HFFc6 (cell line): ENCODE measurements around the gene PLEKHA6. TPM values are rescaled to one million over a fixed set of nuclear protein-coding genes. Genes with fewer than 3 reads are reported as not detected.

ENCODE experiments used
- DNase-seq: peaks from one replicate; pipeline ENCODE4 v3.0.0-alpha.2; 2018
- H3K27ac Mint-ChIP-seq: 2 replicates; pipeline ENCODE4 v1.8.0; 2020; ENCODE audit warnings: mild to moderate bottlenecking, mixed read lengths
- H3K27me3 Mint-ChIP-seq: 2 replicates; pipeline ENCODE4 v1.8.0; 2021; ENCODE audit warnings: mild to moderate bottlenecking, moderate library complexity, mixed read lengths; ENCODE audit not compliant: insufficient read depth
- H3K36me3 Mint-ChIP-seq: 2 replicates; pipeline ENCODE4 v1.8.0; 2021; ENCODE audit warnings: low read depth, mixed read lengths
- H3K4me1 Mint-ChIP-seq: 2 replicates; pipeline ENCODE4 v1.8.0; 2020; ENCODE audit warnings: low read depth, mixed read lengths
- H3K4me3 Mint-ChIP-seq: 2 replicates; pipeline ENCODE4 v1.8.0; 2020; ENCODE audit warnings: mild to moderate bottlenecking, moderate library complexity, mixed read lengths
- H3K9me3 Mint-ChIP-seq: 2 replicates; pipeline ENCODE4 v1.8.0; 2020; ENCODE audit warnings: mild to moderate bottlenecking, mixed read lengths
- total RNA-seq, 6 experiments: library from RNA; stranded (reverse); fragmentation: NEBNext Ultra II Directional; extraction: Animal tissue kit (Norgen Biotek cat#: 25700); gene quantifications; 2 replicates in 1 of 6; 3 replicates in 5 of 6; pipeline ENCODE4 v1.2.3, GENCODE V29; 2021
- TF ChIP-seq, protein P1 (sequence below): fragments of 200-600 bp; sonication (generic); IDR thresholded peaks from 2 replicates; pipeline ENCODE4 v1.5.0; 2021; ENCODE audit warnings: antibody characterized with exemption, mild to moderate bottlenecking

PLEKHA6 gene
- total RNA-seq, 6 experiments from 2014 or later: 1.3 to 2.4 (median 1.5) TPM

DNA sequence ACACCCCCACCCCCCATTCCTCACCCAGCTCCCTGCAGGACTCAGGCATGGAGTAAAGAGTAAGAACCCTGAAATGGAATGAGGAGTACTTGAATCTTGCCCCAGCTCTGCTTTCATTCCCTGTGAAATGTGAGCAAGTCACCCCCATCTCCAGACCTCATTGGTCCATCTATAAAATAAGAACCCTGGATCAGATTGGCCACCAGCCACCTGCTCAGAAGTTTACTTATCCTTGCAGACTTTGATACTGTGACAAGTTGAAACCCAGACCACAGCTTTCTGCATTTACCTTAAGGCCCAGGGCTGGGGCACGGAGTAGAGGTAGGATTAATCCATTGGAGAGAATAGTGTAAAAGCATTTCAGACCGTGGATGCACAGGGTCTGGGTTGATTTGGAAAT, 165.6 kb downstream of the PLEKHA6 start:
- DNase-seq: no peak
- H3K9me3 Mint-ChIP-seq: no peaks in the 10 kb centered on the region
- H3K27me3 Mint-ChIP-seq: peaks cover 5% of the 10 kb centered on the region; the same call in 1 of the 2 replicates
- H3K4me3 Mint-ChIP-seq: no peak overlapping the region
- no peak overlapping the region for H3K27ac Mint-ChIP-seq
- TF ChIP-seq, protein P1, sequence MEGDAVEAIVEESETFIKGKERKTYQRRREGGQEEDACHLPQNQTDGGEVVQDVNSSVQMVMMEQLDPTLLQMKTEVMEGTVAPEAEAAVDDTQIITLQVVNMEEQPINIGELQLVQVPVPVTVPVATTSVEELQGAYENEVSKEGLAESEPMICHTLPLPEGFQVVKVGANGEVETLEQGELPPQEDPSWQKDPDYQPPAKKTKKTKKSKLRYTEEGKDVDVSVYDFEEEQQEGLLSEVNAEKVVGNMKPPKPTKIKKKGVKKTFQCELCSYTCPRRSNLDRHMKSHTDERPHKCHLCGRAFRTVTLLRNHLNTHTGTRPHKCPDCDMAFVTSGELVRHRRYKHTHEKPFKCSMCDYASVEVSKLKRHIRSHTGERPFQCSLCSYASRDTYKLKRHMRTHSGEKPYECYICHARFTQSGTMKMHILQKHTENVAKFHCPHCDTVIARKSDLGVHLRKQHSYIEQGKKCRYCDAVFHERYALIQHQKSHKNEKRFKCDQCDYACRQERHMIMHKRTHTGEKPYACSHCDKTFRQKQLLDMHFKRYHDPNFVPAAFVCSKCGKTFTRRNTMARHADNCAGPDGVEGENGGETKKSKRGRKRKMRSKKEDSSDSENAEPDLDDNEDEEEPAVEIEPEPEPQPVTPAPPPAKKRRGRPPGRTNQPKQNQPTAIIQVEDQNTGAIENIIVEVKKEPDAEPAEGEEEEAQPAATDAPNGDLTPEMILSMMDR: no peak
- H3K36me3 Mint-ChIP-seq: no peaks in the 10 kb centered on the region
- H3K4me1 Mint-ChIP-seq: peaks cover 66% of the 10 kb centered on the region

DNA sequence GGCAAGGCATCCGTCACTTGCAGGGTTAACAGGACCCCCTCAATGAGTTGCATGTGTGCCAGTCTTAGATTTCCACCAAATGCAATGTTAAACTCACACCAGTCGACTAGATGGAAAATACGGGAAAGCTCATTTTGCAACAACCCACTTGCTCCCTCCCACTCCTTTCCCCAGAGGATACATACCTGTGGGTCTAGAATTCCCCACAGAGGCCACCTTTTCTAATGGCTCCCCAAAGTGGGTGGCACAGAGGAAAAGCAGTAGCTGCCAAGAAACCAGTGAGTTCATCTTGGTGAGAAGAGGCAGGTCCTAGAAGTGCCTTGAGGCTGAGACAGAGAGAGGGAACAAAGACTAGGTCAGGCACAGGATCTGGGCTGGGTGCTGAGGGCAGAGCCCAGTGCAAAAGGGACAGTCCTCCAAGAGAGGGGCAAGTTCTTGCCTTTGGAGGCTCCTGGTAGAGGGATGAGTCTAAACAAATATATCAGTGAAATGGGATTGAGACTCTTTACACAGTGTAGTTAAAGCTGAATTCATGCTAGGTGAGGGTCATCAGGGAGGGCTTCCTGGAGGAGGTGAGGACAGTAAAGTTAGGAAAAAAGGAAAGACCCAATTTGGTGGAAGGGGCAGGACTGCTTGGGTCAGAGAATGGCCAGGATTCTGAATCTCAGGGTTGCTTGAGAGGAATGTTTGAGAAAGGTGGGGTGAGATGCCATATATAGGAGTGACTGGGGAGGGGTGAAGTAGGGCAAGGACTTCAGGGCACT, 167.0 kb downstream of the PLEKHA6 start:
- H3K27me3 Mint-ChIP-seq: peaks cover 11% of the 10 kb centered on the region
- TF ChIP-seq, protein P1: no peak

DNA sequence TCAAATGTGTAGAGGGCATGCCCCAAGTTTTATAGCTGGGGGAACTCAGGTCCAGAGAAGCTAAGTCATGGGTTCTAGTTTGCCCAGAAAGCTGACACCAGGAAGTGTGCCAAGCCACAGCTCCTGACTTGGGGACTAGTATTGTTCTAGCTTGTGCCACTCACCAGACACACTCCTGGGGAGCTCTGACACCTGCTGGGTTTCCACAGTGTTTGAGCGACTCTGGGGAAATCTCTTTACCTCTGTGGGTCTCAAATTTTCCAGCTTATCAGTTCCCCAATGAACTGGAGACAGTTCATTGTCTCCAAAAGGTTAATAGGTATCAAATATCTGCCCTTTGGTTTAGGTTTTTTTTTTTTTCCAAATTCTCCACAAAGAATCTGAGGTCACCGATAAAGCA, 167.7 kb downstream of the PLEKHA6 start:
- no peaks in the 10 kb centered on the region for H3K9me3 Mint-ChIP-seq
- no peak overlapping the region for H3K4me3 Mint-ChIP-seq
- H3K27ac Mint-ChIP-seq: no peak overlapping the region
- no peak for DNase-seq
- no peaks in the 10 kb centered on the region for H3K36me3 Mint-ChIP-seq
- TF ChIP-seq, protein P1: no peak
- H3K4me1 Mint-ChIP-seq: peaks cover 54% of the 10 kb centered on the region
- peaks cover 11% of the 10 kb centered on the region for H3K27me3 Mint-ChIP-seq

More for the DNA sequence above, 167.0 kb downstream of the PLEKHA6 start:
- H3K27ac Mint-ChIP-seq: no peak overlapping the region
- no peaks in the 10 kb centered on the region for H3K9me3 Mint-ChIP-seq
- no peak overlapping the region for H3K4me3 Mint-ChIP-seq
- peaks cover 54% of the 10 kb centered on the region for H3K4me1 Mint-ChIP-seq
- H3K36me3 Mint-ChIP-seq: no peaks in the 10 kb centered on the region
- no peak for DNase-seq

DNA sequence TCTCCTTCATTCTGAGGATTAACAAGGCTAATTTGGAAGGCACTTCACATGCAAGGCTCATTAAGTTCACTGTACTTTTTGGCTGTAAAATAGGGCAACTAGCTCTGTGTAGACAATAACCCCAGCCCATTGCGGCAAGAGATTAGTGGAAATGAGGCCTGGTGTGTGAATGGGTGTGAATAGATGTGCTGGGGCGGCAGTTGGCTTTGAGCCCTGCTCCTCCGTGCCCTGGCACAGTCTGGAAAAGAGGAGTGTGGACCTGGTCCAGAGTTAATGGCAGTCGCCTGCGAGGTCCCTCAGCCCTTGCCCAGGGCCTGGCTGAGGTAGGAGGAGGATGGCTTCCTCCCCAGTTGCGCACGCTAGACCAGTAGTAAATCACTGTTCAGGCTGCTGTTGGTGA, 168.3 kb downstream of the PLEKHA6 start:
- Mint-ChIP-seq H3K27me3 (peaks cover 15% of the 10 kb centered on the region), H3K27ac (no peak overlapping the region), H3K4me1 (peaks cover 50% of the 10 kb centered on the region), H3K36me3 (no peaks in the 10 kb centered on the region), H3K9me3 (no peaks in the 10 kb centered on the region), H3K4me3 (no peak overlapping the region)
- TF ChIP-seq, protein P1: no peak
- no peak for DNase-seq

DNA sequence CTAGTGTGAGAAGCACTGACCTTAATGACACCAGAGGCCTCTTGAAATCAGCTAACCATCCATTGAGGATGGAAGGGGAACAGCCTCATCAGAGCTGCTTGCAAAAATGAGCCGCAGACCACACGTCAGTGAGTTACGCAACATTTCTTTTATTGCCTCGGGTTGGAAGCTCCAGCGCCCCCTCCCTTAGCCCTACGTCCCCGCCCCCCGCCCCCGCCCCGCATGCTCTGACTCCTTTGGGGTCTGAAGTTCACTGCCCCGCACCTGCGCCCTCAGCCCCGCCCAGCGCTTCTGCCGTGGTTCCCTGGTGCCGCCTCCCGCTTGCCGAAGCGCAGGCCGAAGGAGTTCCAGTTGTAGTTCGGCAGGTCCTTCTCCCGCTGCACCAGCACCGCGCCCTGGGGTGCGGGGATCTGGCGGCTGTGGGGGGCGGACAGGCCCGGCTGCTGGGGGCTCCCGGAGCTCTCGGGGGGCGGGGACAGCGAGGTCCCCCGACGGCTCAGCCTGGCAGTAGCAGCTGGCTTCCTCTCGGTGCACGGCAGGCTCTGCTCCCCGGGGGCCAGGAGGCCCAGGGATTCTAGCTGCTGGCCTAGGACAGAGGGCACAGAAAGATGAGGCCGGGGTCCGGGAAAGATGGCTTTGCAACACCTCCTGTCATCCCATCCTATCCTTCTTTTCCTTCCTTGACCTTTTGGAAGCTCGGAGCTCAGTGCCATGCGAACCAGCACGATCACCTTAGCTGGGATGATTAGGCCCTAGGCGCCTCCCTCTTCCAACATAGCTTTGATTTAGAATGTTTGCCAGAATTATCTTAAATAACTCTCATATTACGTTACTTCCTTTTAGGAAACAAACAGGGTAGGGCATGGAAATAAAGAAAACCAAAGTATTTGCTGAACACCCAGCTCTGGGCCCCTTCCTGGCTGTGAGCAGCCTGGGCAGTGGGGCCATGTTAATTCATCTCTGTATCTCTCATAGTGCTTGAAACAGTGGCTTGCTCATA, 169.2 kb downstream of the PLEKHA6 start:
- DNase-seq: no peak
- no peak overlapping the region; the same call in 1 of the 2 replicates for H3K27ac Mint-ChIP-seq
- H3K36me3 Mint-ChIP-seq: no peaks in the 10 kb centered on the region

More for the DNA sequence above, 169.2 kb downstream of the PLEKHA6 start:
- Mint-ChIP-seq H3K4me1 (peaks cover 40% of the 10 kb centered on the region), H3K9me3 (no peaks in the 10 kb centered on the region), H3K4me3 (peak overlapping the region; percentile 19), H3K27me3 (peaks cover 16% of the 10 kb centered on the region)
- TF ChIP-seq, protein P1: no peak
